ENCODE results near the gene THSD4.

The THSD4 gene

DNA sequence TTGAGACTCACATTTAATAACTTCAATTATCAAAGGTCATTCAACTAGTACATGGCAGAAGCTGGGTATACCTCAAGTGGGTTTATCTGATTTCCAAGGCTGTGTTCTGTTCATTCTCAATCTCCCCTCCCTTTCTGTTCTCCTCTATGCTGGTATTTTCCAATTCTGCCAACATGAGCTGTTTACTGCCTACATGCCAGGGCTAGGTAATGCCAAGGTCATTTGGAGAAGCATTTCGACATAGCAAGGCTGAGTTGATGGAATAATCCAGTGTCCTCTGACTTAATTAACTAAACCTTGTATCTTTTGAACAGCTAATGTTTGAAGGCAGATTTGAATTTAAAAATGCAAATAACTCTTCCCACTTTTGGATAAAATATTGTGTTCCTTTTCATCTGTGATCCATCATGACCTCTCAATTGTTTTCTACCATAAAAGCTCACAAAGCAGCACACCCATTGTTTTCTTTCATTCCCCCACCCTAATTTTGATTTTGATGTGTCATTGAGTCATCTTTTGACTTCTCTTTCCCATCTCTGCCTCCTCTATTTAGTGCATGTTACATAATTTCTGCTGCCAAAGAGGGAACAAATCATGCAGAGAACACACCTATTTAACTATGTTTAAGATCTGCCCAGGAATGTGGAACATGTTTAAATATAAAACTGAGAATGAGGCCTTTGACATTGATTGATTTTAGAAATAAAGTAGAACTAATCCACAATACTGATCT is 386.2 kb downstream of the THSD4 start:
- no peak for DNase-seq (ENCODE audit: low read depth)

DNA sequence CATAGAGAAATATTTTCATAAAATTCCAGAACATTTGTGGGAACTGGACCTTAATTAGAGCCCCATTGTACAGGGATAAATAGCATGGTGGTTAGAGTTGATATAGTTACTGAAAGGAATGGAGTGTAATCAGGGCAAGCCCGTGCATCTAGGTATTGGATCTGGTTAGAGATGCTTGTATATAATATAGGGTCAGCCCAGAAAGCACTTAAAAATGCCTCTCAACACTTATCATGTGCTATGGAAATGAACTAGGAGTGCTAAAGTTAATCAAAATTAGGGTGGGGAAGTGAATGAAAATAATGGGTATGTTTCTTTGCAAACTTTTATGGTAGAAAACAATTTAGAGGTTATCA is 386.8 kb downstream of the THSD4 start:
- no peak for DNase-seq (ENCODE audit: low read depth)

- DNase-seq (ENCODE audit: low read depth): no peak
These were observed 390.7 kb downstream of the THSD4 start for GRCh38 chr15:71505962-71506361.

GRCh38 chr15:71506946-71507345 is 391.7 kb downstream of the THSD4 start:
- DNase-seq (ENCODE audit: low read depth): no peak

DNA sequence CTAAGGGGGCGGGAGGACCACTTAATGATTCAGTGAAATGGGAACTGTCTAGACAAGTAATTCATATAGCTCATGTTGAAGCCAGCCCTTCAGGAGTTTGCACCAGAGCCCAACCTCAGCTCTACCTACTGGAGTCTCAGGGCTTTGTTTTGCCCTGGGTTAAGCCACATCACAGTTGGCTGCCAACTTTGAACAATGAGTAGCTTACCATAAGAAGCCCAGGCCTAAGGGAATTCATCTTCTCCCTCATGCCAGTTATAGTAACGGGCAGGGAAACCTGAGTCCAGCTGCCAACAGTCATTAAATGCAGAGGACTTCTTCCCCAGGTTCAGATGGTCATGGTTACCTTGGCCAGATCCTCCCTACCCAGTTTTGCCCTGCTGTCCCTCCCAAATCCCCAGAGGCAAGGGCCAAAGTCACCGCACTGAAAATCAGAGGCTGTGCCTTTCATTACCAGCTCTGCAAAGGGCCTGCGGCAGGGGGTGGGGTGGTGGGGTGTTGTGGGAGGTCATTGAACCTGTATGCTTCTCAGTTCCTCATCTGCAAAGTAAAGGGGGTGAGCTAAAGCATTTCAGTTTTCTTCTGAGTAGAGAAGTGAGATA is 392.9 kb downstream of the THSD4 start:
- no peak for DNase-seq (ENCODE audit: low read depth)

GRCh38 chr15:71509139-71509538 is 393.9 kb downstream of the THSD4 start:
- no peak for DNase-seq (ENCODE audit: low read depth)

- DNase-seq (ENCODE audit: low read depth): no peak
These were observed 395.5 kb downstream of the THSD4 start for GRCh38 chr15:71510763-71511162.

DNA sequence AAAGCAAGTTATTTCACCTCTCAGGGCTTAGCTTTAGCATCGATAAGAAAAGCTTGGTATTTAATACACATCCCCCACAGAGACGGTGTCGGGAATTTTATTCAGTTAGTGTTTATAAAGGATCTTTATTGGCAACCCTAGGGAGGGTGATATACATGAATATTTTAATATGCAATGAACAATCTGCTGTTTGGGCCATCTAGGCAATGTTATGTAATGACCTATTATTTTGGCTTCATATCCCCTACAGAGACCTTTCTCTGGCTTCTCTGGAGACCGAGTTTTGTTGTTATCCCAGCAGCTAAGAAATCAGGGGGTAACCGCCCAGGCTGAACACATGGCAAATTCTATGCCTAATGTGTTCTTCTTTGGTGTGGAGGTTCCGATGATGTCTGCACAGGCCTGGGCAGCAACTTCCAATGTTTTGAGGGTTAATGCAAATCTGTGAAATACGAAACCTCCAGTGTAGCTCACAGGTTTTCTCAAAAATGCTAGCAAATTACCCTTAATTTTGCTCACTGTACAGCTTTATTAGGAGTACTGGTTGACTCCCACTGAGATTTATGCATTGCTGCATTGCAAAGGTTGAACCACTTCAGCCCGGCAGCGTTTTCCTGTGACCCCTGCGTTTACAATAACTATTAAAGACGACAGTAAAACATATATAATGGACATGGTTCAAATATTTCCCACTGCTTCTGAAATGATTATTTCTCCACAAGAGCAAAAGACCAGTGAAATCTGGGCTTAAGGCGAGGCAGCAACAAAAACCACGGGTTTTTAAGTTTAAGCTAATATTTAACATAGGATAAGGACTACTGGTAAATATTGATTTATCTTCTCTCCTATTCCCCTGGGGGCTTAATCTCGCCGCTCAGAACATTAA is 396.8 kb downstream of the THSD4 start:
- no peak for DNase-seq (ENCODE audit: low read depth)

DNA sequence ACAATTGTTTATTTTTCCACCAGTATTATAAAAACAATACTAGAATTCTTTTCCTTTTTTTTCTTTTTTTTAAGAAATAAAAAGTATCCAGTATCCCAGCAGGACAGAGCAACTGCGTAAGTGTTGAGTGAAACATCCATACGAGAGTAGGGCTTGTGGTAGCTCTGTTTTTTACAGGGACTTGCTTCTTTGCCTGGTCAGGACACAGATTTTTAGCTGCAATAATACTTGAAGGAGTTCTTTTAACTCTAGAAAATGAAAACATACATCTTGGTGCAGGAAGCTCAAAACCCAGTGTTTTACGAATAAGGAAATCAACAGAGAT is 397.4 kb downstream of the THSD4 start:
- DNase-seq (ENCODE audit: low read depth): no peak

- no peak for DNase-seq (ENCODE audit: low read depth)
These were observed 400.3 kb downstream of the THSD4 start for GRCh38 chr15:71515375-71516186.

- DNase-seq (ENCODE audit: low read depth): no peak
These were observed 402.5 kb downstream of the THSD4 start for GRCh38 chr15:71517751-71518150.

GRCh38 chr15:71518661-71519060 is 403.4 kb downstream of the THSD4 start:
- no peak for DNase-seq (ENCODE audit: low read depth)

DNA sequence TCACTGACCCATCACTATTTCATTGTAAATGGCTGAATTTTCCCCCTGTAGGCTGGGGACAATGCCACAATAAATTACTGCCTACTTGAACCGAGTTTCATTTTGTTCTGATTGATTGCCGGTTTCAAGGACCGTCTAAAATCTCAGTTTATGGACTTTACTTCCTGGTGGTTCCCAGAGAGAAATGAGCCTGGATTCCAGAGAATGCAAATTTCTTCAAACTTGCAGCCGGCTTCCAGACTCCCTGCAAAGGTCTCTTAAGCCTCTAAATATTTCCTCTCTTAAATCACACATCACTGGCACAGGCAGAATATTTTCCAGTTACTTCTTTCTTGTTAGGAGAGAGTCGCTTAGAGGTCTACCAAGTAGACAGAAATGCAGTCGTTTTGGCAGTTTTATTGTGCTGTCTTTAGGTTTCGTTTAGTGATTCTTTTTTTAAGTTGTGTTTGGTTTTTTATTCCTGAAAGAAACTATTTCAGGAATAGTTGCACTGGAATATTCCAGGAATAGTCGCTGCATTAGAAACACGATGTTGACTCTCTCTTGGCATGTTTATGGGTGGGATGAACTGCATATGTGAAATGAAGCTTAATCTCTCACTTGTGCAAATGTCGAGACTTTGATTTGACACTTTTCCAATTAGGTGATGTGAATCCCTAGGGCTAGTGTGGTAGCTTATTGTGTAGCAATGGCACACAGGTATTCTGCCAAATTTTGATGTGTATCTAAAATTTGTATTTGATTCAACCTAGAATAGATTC is 411.0 kb downstream of the THSD4 start:
- no peak for DNase-seq (ENCODE audit: low read depth)

- DNase-seq (ENCODE audit: low read depth): no peak
These were observed 414.1 kb downstream of the THSD4 start for GRCh38 chr15:71529361-71529760.

DNA sequence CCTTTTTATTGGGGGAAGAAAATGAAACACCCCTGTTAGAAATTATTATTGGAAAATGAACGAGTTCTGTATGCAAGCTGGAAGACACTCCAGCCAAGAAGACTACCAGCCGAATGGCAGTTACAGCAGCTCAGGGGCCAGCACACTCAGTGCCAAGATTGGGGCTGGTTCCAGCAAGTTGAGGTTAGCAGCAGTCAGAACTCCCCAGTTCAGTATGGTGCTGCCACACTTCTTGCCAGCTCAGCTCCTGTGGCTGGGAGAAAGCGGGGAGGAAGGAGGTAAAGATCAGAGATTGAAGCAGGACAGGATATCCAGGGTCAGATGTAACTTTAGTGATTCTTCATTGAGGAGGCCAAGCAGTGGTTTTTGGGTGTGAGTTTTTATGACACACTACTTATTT is 414.8 kb downstream of the THSD4 start:
- DNase-seq (ENCODE audit: low read depth): no peak

GRCh38 chr15:71532994-71533393 is 417.7 kb downstream of the THSD4 start:
- no peak for DNase-seq (ENCODE audit: low read depth)

- no peak for DNase-seq (ENCODE audit: low read depth)
These were observed 422.9 kb downstream of the THSD4 start for GRCh38 chr15:71538181-71538580.

GRCh38 chr15:71541746-71542145 is 426.5 kb downstream of the THSD4 start:
- DNase-seq (ENCODE audit: low read depth): no peak

- no peak for DNase-seq (ENCODE audit: low read depth)
These were observed 427.6 kb downstream of the THSD4 start for GRCh38 chr15:71542836-71543235.

- no peak for DNase-seq (ENCODE audit: low read depth)
These were observed 428.1 kb downstream of the THSD4 start for GRCh38 chr15:71543413-71543812.

GRCh38 chr15:71545223-71545760 is 430.0 kb downstream of the THSD4 start:
- no peak for DNase-seq (ENCODE audit: low read depth)
